Mesendoderm (in vitro differentiated cells): ENCODE results near the gene LAMTOR4.

Experiments
- DNase-seq: peaks from one replicate; pipeline ENCODE4 v3.0.0; 2013
- H2AK5ac ChIP-seq: 2 replicates; pipeline ENCODE4 v1.6.1; 2013; ENCODE audit warnings: low read length, inconsistent platforms
- H2BK120ac ChIP-seq: 2 replicates; pipeline ENCODE4 v1.6.1; 2013; ENCODE audit warnings: low read depth, mild to moderate bottlenecking, low read length, moderate library complexity, mixed read lengths
- H2BK15ac ChIP-seq: replicated peaks from 2 replicates; pipeline ENCODE4 v1.6.1; 2013; ENCODE audit warnings: low read depth, mild to moderate bottlenecking, moderate library complexity
- H2BK5ac ChIP-seq: 2 replicates; pipeline ENCODE4 v1.6.1; 2013; ENCODE audit warnings: low read length, inconsistent platforms
- H3K18ac ChIP-seq: 2 replicates; pipeline ENCODE4 v1.6.1; 2013; ENCODE audit warnings: mild to moderate bottlenecking, low read length, mixed read lengths
- H3K23ac ChIP-seq: one replicate; pipeline ENCODE4 v1.6.1; 2013; ENCODE audit warnings: low read length
- H3K27ac ChIP-seq: 2 replicates; pipeline ENCODE4 v1.5.1; 2013; ENCODE audit warnings: low read depth, mild to moderate bottlenecking, inconsistent platforms, low read length, moderate library complexity
- H3K27me3 ChIP-seq: 2 replicates; pipeline ENCODE4 v1.6.1; 2013; ENCODE audit warnings: low read length, control low read depth, mild to moderate bottlenecking, inconsistent platforms; ENCODE audit not compliant: insufficient read depth, poor library complexity
- H3K36me3 ChIP-seq: 2 replicates; pipeline ENCODE4 v1.6.1; 2013; ENCODE audit warnings: low read length, inconsistent platforms; ENCODE audit not compliant: control insufficient read depth, insufficient read depth
- H3K4ac ChIP-seq: one replicate; pipeline ENCODE4 v1.6.1; 2013; ENCODE audit warnings: low read depth, mild to moderate bottlenecking, low read length, moderate library complexity
- H3K4me1 ChIP-seq: 2 replicates; pipeline ENCODE4 v1.6.1; 2013; ENCODE audit warnings: low read depth, low read length, inconsistent platforms; ENCODE audit not compliant: control insufficient read depth
- H3K4me2 ChIP-seq: 2 replicates; pipeline ENCODE4 v1.6.1; 2013; ENCODE audit warnings: low read length
- H3K4me3 ChIP-seq: 2 replicates; pipeline ENCODE4 v1.5.1; 2013; ENCODE audit warnings: mild to moderate bottlenecking, low read length
- H3K56ac ChIP-seq: one replicate; pipeline ENCODE4 v1.6.1; 2013; ENCODE audit warnings: low read length
- H3K79me1 ChIP-seq: 2 replicates; pipeline ENCODE4 v1.6.1; 2013; ENCODE audit warnings: low read length, inconsistent platforms
- H3K79me2 ChIP-seq: 2 replicates; pipeline ENCODE4 v1.6.1; 2013; ENCODE audit warnings: mild to moderate bottlenecking, low read length; ENCODE audit not compliant: control insufficient read depth, insufficient read depth
- H3K9ac ChIP-seq: 2 replicates; pipeline ENCODE4 v1.6.1; 2013; ENCODE audit warnings: low read length, inconsistent platforms
- H4K5ac ChIP-seq: one replicate; pipeline ENCODE4 v1.6.1; 2013; ENCODE audit warnings: low read length
- H4K8ac ChIP-seq: one replicate; pipeline ENCODE4 v1.6.1; 2013; ENCODE audit warnings: low read depth, mild to moderate bottlenecking, control low read depth, low read length, moderate library complexity
- WGBS: extraction: QIAGEN DNeasy Blood & Tissue Kit; methylation state at CpG from one replicate; pipeline ENCODE4 v1.1.7; 2013; ENCODE audit warnings: low lambda C conversion rate, missing lambda C conversion rate; ENCODE audit not compliant: insufficient coverage; ENCODE audit errors: extremely low coverage; 5-methylcytosine and 5-hydroxymethylcytosine counted together

The LAMTOR4 gene

DNA sequence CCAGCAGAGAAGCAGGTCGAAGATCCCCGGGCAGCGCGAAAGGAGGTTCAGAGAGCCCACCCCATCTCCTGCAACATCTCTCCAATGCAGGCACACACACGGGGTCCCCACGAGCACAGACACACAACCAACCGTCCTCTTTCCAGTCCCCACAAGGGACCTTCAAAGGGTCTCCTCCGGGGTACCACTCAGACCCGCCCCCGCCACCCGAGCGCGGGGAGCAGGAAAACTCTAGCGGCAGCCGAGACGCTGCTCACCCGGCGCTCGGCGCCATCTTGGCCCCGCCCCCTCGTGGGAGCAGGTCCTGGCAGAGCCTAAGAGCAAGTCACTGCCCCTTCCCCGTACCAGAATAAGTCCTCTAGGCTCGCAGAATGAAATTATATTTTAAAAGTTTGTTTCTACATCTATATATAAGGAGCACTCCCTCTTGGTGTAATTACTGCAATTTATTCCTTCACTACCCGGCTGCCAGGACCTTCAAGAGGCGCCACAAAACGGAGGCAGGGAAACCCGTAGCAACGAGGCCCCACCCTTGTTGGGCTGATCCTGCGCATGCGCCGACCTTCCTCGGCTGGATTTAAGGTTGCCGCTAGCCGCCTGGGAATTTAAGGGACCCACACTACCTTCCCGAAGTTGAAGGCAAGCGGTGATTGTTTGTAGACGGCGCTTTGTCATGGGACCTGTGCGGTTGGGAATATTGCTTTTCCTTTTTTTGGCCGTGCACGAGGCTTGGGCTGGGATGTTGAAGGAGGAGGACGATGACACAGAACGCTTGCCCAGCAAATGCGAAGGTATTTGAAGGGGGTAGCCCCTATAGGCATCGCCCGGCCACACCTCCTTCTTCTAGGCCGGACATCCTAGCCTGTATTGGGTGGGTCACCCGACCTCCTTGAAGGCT, 29.4 kb upstream of the LAMTOR4 start, which contains the start of the genes CNPY4 and TAF6:
Gene CNPY4 (plus strand): TSS at position 563 of the 898 bp plus-strand sequence. CDS start 111 bp downstream, at position 674.
Gene TAF6 (minus strand): TSS at position 287 of the 898 bp plus-strand sequence. CDS start 5,149 bp downstream, outside the sequence.
- Histone ChIP-seq H2BK120ac (no peak within 1 kb of the TSS), H3K27me3 (no peaks in the 10 kb centered on the region), H3K4me2 (peak within 1 kb of the TSS; percentile 89), H2BK5ac (no peak within 1 kb of the TSS), H2AK5ac (no peak within 1 kb of the TSS), H3K79me1 (peaks cover 3% of the 10 kb centered on the region), H3K4me1 (peaks cover 4% of the 10 kb centered on the region), H3K18ac (no peak within 1 kb of the TSS), H3K36me3 (no peaks in the 10 kb centered on the region), H2BK15ac (no peak within 1 kb of the TSS), H3K23ac (no peak within 1 kb of the TSS), H3K9ac (peak within 1 kb of the TSS; percentile 99), H3K4ac (peak within 1 kb of the TSS; percentile 56), H3K79me2 (peaks cover 3% of the 10 kb centered on the region), H3K4me3 (peak within 1 kb of the TSS; percentile 99), H4K8ac (no peak within 1 kb of the TSS), H3K56ac (peak within 1 kb of the TSS; percentile 100), H4K5ac (no peak within 1 kb of the TSS), H3K27ac (no peak within 1 kb of the TSS)
- peak; percentile 97 for DNase-seq
- no CpG with 5 or more reads among the region's 49 CpGs for WGBS

DNA sequence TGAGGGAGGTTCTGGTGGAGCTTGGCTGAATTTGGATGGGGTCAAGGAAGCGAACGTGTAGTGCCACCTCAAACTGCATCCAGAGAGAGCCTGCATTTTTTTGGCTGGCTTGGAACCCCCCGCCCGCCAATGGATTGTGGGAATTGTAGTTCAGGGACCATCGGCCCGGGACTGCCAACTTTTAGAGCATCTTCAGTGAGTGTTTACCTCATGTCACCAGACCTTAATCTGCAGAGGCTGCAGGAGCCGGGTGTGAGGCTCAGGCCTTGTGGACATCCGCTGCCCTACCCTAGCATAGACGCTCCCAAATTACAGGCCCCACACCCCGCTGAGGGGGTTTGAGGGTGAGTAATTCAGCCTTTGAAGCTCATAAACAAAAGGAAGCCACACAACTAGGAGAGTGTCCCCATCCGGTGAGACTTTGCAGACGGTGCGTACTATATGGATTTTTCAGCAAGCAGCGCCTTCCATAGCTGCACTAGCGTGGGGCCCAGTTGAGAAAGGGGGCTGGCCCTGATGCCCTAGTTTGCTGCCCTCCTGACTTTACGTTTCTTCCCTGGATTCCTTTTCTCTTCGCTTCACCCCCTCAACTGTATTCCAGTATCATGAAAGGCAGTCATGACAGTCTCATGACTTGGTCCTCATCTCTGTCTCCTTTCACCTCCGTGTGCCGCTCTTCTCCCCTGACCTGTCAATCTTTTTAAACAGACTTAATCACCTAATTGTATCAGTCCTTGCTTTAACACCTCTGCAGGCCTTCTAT, 28.6 kb upstream of the LAMTOR4 start:
- Histone ChIP-seq H2BK15ac (no peak overlapping the region), H3K79me1 (peaks cover 3% of the 10 kb centered on the region), H3K4ac (no peak overlapping the region), H3K4me3 (peak overlapping the region; percentile 90), H2BK120ac (no peak overlapping the region), H4K5ac (no peak overlapping the region), H3K4me1 (peaks cover 4% of the 10 kb centered on the region), H2AK5ac (no peak overlapping the region), H3K79me2 (peaks cover 3% of the 10 kb centered on the region), H3K56ac (peak overlapping the region; percentile 74), H3K36me3 (no peaks in the 10 kb centered on the region), H3K9ac (peak overlapping the region; percentile 85), H3K27me3 (no peaks in the 10 kb centered on the region), H3K4me2 (peak overlapping the region; percentile 77), H3K27ac (no peak overlapping the region), H4K8ac (no peak overlapping the region), H2BK5ac (no peak overlapping the region), H3K23ac (no peak overlapping the region), H3K18ac (no peak overlapping the region)
- DNase-seq = peak; percentile 91
- WGBS = no CpG with 5 or more reads among the region's 19 CpGs

DNA sequence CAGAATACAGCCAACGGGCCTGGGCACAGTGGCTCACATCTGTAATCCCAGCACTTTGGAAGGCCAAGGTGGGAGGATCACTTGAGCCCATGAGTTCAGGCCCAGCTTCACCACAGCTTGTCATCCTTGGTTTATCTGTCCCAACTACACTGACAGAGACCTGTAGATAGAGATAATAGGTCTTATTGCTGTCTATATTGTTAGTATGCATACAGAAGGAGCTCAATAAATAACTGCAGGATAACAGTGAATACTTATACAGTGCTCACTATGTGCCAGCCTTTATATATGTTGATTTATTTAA, 28.0 kb upstream of the LAMTOR4 start:
- H4K5ac ChIP-seq = no peak overlapping the region
- no peak overlapping the region for H2AK5ac ChIP-seq
- H3K4me2 ChIP-seq = peak overlapping the region; percentile 77
- H3K79me2 ChIP-seq = peaks cover 3% of the 10 kb centered on the region
- no peak overlapping the region for H2BK120ac ChIP-seq
- WGBS = no CpG with 5 or more reads among the region's 1 CpG
- peaks cover 4% of the 10 kb centered on the region for H3K4me1 ChIP-seq
- H3K36me3 ChIP-seq = no peaks in the 10 kb centered on the region
- no peak overlapping the region for H4K8ac ChIP-seq
- H3K23ac ChIP-seq = no peak overlapping the region
- H3K4ac ChIP-seq = no peak overlapping the region
- H3K56ac ChIP-seq = peak overlapping the region; percentile 74
- no peak overlapping the region for H3K27ac ChIP-seq
- no peak for DNase-seq
- no peak overlapping the region for H3K18ac ChIP-seq
- H3K27me3 ChIP-seq = no peaks in the 10 kb centered on the region
- H2BK5ac ChIP-seq = no peak overlapping the region
- no peak overlapping the region for H2BK15ac ChIP-seq
- peak overlapping the region; percentile 35 for H3K9ac ChIP-seq
- H3K4me3 ChIP-seq = no peak overlapping the region
- H3K79me1 ChIP-seq = peaks cover 3% of the 10 kb centered on the region

DNA sequence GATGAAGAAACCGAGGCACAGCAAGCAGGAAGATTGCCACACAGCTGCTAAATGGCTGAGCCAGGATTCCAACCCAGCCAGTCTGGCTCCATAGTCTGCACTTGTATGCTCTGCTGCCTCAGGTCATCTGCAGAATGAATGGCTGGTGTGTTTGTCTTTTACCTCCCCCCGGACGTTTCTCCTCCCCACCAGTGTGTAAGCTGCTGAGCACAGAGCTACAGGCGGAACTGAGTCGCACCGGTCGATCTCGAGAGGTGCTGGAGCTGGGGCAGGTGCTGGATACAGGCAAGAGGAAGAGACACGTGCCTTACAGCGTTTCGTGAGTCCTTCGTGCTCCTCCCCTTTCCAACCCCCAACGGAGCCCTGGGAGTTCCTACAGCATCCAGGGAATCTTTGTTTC, 26.7 kb upstream of the LAMTOR4 start:
- Histone ChIP-seq H3K56ac (no peak overlapping the region), H3K23ac (no peak overlapping the region), H3K79me1 (peaks cover 3% of the 10 kb centered on the region), H4K8ac (no peak overlapping the region), H3K9ac (no peak overlapping the region), H2AK5ac (no peak overlapping the region), H2BK15ac (no peak overlapping the region), H4K5ac (no peak overlapping the region), H3K79me2 (peaks cover 3% of the 10 kb centered on the region), H3K18ac (no peak overlapping the region), H3K27me3 (no peaks in the 10 kb centered on the region), H3K4ac (no peak overlapping the region), H2BK5ac (no peak overlapping the region), H2BK120ac (no peak overlapping the region), H3K27ac (no peak overlapping the region), H3K36me3 (no peaks in the 10 kb centered on the region), H3K4me2 (no peak overlapping the region), H3K4me1 (peaks cover 4% of the 10 kb centered on the region), H3K4me3 (no peak overlapping the region)
- no CpG with 5 or more reads among the region's 13 CpGs for WGBS
- no peak for DNase-seq

DNA sequence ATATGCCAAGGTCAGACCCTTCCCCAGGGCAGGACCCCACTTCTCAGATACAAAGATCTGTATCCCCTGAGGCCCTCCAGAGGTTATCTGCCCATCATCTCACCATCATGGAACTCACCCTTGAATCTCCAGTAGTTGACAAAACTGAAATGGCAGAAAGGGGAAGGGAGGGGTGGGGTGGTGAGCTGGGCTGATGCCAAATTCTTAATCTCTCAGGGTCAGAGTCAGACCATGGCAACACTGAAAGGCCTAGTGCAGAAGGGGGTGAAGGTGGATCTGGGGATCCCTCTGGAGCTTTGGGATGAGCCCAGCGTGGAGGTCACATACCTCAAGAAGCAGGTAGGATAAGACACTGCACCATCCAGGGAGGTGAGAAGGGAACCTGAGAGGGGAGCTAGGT, 26.1 kb upstream of the LAMTOR4 start:
- H2AK5ac ChIP-seq = no peak overlapping the region
- no peak overlapping the region for H2BK5ac ChIP-seq
- no peak overlapping the region for H2BK15ac ChIP-seq
- H3K4me2 ChIP-seq = no peak overlapping the region
- H3K56ac ChIP-seq = no peak overlapping the region
- no peak overlapping the region for H3K23ac ChIP-seq
- H3K79me1 ChIP-seq = peaks cover 3% of the 10 kb centered on the region
- H4K8ac ChIP-seq = no peak overlapping the region
- peaks cover 3% of the 10 kb centered on the region for H3K79me2 ChIP-seq
- H3K18ac ChIP-seq = no peak overlapping the region
- WGBS = no CpG with 5 or more reads among the region's 1 CpG
- no peak overlapping the region for H3K9ac ChIP-seq
- no peak overlapping the region for H3K4ac ChIP-seq
- no peak for DNase-seq
- H3K27me3 ChIP-seq = no peaks in the 10 kb centered on the region
- H3K4me1 ChIP-seq = peaks cover 4% of the 10 kb centered on the region
- H2BK120ac ChIP-seq = no peak overlapping the region
- H3K27ac ChIP-seq = no peak overlapping the region
- no peak overlapping the region for H4K5ac ChIP-seq
- no peaks in the 10 kb centered on the region for H3K36me3 ChIP-seq
- no peak overlapping the region for H3K4me3 ChIP-seq
